IMR-90 (cell line): ENCODE measurements around the gene COL1A1.

Experiments used
- BHLHE40 ChIP-seq: fragments of 150-350 bp; IDR thresholded peaks from 2 replicates; pipeline ENCODE4 v1.6.1; 2016; ENCODE audit warnings: mild to moderate bottlenecking, low read depth, low read length
- CHD1 ChIP-seq: IDR thresholded peaks from 2 replicates; pipeline ENCODE4 v1.6.1; 2012; ENCODE audit warnings: low read depth, low read length, improper control_type of control experiment
- CTCF ChIP-seq: conservative IDR thresholded peaks from 2 replicates; pipeline ENCODE4 v1.5.1; 2012; ENCODE audit warnings: mild to moderate bottlenecking, low read depth, low read length, improper control_type of control experiment
- MAFK ChIP-seq: IDR thresholded peaks from 2 replicates; pipeline ENCODE4 v1.6.1; 2012; ENCODE audit warnings: low read depth, low read length, improper control_type of control experiment
- MXI1 ChIP-seq: IDR thresholded peaks from 2 replicates; pipeline ENCODE4 v1.6.1; 2012; ENCODE audit warnings: low read depth, mild to moderate bottlenecking, low read length, moderate library complexity, borderline replicate concordance
- POLR2A ChIP-seq: IDR thresholded peaks from 2 replicates; pipeline ENCODE4 v1.6.1; 2012; ENCODE audit warnings: mild to moderate bottlenecking, low read depth, low read length
- RAD21 ChIP-seq: IDR thresholded peaks from 2 replicates; pipeline ENCODE4 v1.6.1; 2012; ENCODE audit warnings: low read length, improper control_type of control experiment
- SMC3 ChIP-seq: fragments of 150-350 bp; IDR thresholded peaks from 2 replicates; pipeline ENCODE4 v1.6.1; 2016; ENCODE audit warnings: low read depth, mild to moderate bottlenecking, antibody characterized with exemption, low read length, moderate library complexity
- USF2 ChIP-seq: fragments of 150-350 bp; IDR thresholded peaks from 2 replicates; pipeline ENCODE4 v1.6.1; 2017; ENCODE audit warnings: mild to moderate bottlenecking, antibody characterized with exemption, low read length, low read depth

GRCh38 chr17:50161911-50162288 is 39.5 kb downstream of the COL1A1 start:
- TF ChIP-seq POLR2A (no peak), CTCF (no peak), USF2 (no peak), MXI1 (no peak), RAD21 (no peak), BHLHE40 (no peak), SMC3 (no peak), MAFK (no peak), CHD1 (no peak)
